Measurements from ENCODE around the gene PTPRT. TPM values are rescaled to one million over a fixed set of nuclear protein-coding genes. Genes with fewer than 3 reads are reported as not detected.

PTPRT gene
- total and polyA plus RNA-seq, 2 experiments from 2014 or later = not detected

DNA sequence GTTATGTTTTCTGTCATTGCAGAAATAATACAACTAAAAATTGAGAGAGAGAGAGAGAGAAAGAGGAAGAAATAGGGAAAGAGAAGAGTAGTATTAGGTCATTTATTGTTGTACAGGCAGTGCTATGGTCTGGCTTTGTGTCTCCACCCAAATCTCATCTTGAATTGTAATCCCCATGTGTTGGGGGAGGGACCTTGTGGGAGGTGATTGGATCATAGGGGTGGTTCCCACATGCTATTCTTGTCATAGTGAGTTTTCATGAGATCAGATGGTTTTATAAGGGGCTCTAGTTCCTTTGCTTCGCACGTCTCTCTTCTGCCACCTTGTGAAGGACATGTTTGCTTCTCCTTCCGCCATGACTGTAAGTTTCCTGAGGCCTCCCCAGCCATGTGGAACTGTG, 894.1 kb downstream of the PTPRT start:
- H3K4me1 Mint-ChIP-seq = no peaks in the 10 kb centered on the region
- H3K27ac Mint-ChIP-seq = no peak overlapping the region
- Histone ChIP-seq H3K4me2 (no peak overlapping the region), H3K9me2 (ENCODE audit: insufficient read depth) (no peaks in the 10 kb centered on the region), H3F3A (replicated peaks; ENCODE audit: low read depth) (no peaks in the 10 kb centered on the region), H3K4me3 (no peak overlapping the region), H3K79me2 (replicated peaks; ENCODE audit: insufficient read depth) (no peaks in the 10 kb centered on the region), H2AFZ (no peak overlapping the region), H4K20me1 (replicated peaks; ENCODE audit: insufficient read depth) (no peaks in the 10 kb centered on the region), H3K27ac (ENCODE audit: low read depth) (no peak overlapping the region), H3K36me3 (ENCODE audit: insufficient read depth) (peaks cover 9% of the 10 kb centered on the region; the same call in 1 of the 2 replicates), H3K27me3 (ENCODE audit: insufficient read depth) (no peaks in the 10 kb centered on the region), H3K4me1 (ENCODE audit: insufficient read depth) (no peaks in the 10 kb centered on the region)
- H3K27me3 Mint-ChIP-seq (ENCODE audit: insufficient read depth, low read depth, poor library complexity) = peaks cover 1% of the 10 kb centered on the region
- no peak overlapping the region for H3K4me3 Mint-ChIP-seq
- DNase-seq (ENCODE audit: low spot score) (no peak), ATAC-seq (no peak)
- TF ChIP-seq NANOG (IDR thresholded peaks at IDR 0.05; ENCODE audit: borderline replicate concordance) (no peak), ZNF462 (CRISPR knock-in tag; IDR thresholded peaks at IDR 0.05) (no peak), CTCF (conservative IDR thresholded peaks at IDR 0.05; ENCODE audit: low read depth in 2 of 2) (no peak), ETS1 (IDR thresholded peaks at IDR 0.05) (no peak), ZNF331 (CRISPR knock-in tag; IDR thresholded peaks at IDR 0.05; ENCODE audit: low read depth) (no peak), ZNF114 (CRISPR knock-in tag; IDR thresholded peaks at IDR 0.05) (no peak), STAT1 (IDR thresholded peaks at IDR 0.05; ENCODE audit: unreplicated experiment) (no peak), EZH2phosphoT487 (IDR thresholded peaks at IDR 0.05; ENCODE audit: unreplicated experiment) (no peak), EZH2 (IDR thresholded peaks at IDR 0.05; ENCODE audit: low read depth, unreplicated experiment) (no peak), POLR2AphosphoS5 (IDR thresholded peaks at IDR 0.05; ENCODE audit: low read depth) (no peak), JUNB (IDR thresholded peaks at IDR 0.05; ENCODE audit: unreplicated experiment) (no peak), CREB1 (CRISPR knock-in tag; IDR thresholded peaks at IDR 0.05; ENCODE audit: low read depth) (no peak)
- TF ChIP-seq, protein P1, sequence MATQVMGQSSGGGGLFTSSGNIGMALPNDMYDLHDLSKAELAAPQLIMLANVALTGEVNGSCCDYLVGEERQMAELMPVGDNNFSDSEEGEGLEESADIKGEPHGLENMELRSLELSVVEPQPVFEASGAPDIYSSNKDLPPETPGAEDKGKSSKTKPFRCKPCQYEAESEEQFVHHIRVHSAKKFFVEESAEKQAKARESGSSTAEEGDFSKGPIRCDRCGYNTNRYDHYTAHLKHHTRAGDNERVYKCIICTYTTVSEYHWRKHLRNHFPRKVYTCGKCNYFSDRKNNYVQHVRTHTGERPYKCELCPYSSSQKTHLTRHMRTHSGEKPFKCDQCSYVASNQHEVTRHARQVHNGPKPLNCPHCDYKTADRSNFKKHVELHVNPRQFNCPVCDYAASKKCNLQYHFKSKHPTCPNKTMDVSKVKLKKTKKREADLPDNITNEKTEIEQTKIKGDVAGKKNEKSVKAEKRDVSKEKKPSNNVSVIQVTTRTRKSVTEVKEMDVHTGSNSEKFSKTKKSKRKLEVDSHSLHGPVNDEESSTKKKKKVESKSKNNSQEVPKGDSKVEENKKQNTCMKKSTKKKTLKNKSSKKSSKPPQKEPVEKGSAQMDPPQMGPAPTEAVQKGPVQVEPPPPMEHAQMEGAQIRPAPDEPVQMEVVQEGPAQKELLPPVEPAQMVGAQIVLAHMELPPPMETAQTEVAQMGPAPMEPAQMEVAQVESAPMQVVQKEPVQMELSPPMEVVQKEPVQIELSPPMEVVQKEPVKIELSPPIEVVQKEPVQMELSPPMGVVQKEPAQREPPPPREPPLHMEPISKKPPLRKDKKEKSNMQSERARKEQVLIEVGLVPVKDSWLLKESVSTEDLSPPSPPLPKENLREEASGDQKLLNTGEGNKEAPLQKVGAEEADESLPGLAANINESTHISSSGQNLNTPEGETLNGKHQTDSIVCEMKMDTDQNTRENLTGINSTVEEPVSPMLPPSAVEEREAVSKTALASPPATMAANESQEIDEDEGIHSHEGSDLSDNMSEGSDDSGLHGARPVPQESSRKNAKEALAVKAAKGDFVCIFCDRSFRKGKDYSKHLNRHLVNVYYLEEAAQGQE (IDR thresholded peaks at IDR 0.05; ENCODE audit: unreplicated experiment) = no peak
- H3K36me3 Mint-ChIP-seq (ENCODE audit: low read depth) = peaks cover 16% of the 10 kb centered on the region; the same call in 2 of the 3 replicates
- H3K9me3 Mint-ChIP-seq = peaks cover 30% of the 10 kb centered on the region
